Adrenal gland (tissue), 12 donors: ENCODE data around the gene LSM14A. TPM values are rescaled to one million over a fixed set of nuclear protein-coding genes. Genes with fewer than 3 reads are reported as not detected.

ENCODE experiments used
- DNase-seq, 7 donors: peaks; one replicate each; pipeline ENCODE4 v3.0.0-alpha.2; 2019 to 2020
- H3K27ac ChIP-seq, 5 donors: fragments of 200-600 bp; sonication (generic) in 4 of 5; 1 replicate in 3 of 5; 2 replicates in 2 of 5; pipeline versions ENCODE4 v1.5.1 to v1.8.0; 2016 to 2020; ENCODE audit warnings: mild to moderate bottlenecking in 1 of 5
- H3K27me3 ChIP-seq: fragments of 200-600 bp; 2 replicates; pipeline ENCODE4 v1.8.0; 2021
- H3K36me3 ChIP-seq, 2 donors: fragments of 200-600 bp; replicated peaks in 1 of 2; 1 replicate in 1 of 2; 2 replicates in 1 of 2; pipeline versions ENCODE4 v1.5.1 to v1.8.0; 2018 to 2022
- H3K4me1 ChIP-seq, 2 donors: fragments of 200-600 bp; replicated peaks in 1 of 2; 1 replicate in 1 of 2; 2 replicates in 1 of 2; pipeline versions ENCODE4 v1.5.1 to v1.8.0; 2018 to 2021
- H3K4me3 ChIP-seq, 4 donors: fragments of 200-600 bp; sonication (generic) in 3 of 4; one replicate each; pipeline ENCODE4 v1.5.1; 2016 to 2018
- H3K9me3 ChIP-seq, 3 donors: fragments of 200-600 bp; sonication (generic) in 1 of 3; replicated peaks in 1 of 3; 1 replicate in 2 of 3; 2 replicates in 1 of 3; pipeline versions ENCODE4 v1.5.1 to v1.8.0; 2016 to 2021
- POLR2A ChIP-seq, 2 donors: fragments of 450-650 bp; IDR thresholded peaks; one replicate each; pipeline ENCODE4 v1.6.1; 2017; ENCODE audit warnings: antibody characterized with exemption in 2 of 2, mild to moderate bottlenecking in 2 of 2, moderate library complexity in 1 of 2
- WGBS, 4 donors: extraction: QIAGEN DNeasy Blood & Tissue Kit in 2 of 4; methylation state at CpG; one replicate each; pipeline versions ENCODE4 v1.1.5 to v1.1.7; 2013 to 2017; 5-methylcytosine and 5-hydroxymethylcytosine counted together
- intact Hi-C, 2 donors: fragments of 100-400 bp; cut with DNase I; formaldehyde crosslinking; loops; one replicate each; pipeline versions ENCODE4 v1.14.1 to v1.15.0; 2022 to 2023
- polyA plus RNA-seq, 3 donors: library from polyadenylated mRNA; stranded (reverse); fragments of 200-250 nt in 2 of 3; fragments of 350-450 nt in 1 of 3; fragmentation: Illumina TruSeq in 1 of 3; extraction: RNeasy Lipid Tissue Mini Kit (QIAGEN cat#74804) in 1 of 3; gene quantifications; one replicate each; pipeline ENCODE4 v1.2.3, GENCODE V29; 2013 to 2014
- total RNA-seq, 9 donors: library from RNA; depleted of rRNA in 4 of 9; stranded (reverse); fragments of >200 nt in 4 of 9; fragments of 120-200 nt in 1 of 9; fragmentation: NEBNext Ultra II Directional in 1 of 9; extraction: Animal tissue kit (Norgen Biotek cat#: 25700) in 1 of 9; gene quantifications; one replicate each; pipeline versions ENCODE4 v1.1.0 to v1.2.4, GENCODE V29; 2013 to 2023
- TF ChIP-seq, protein P1 (sequence below), 6 experiments: fragments of 450-650 bp in 4 of 6; fragments of 200-600 bp in 2 of 6; sonication (generic) in 1 of 6; IDR thresholded peaks; 1 replicate in 5 of 6; 2 replicates in 1 of 6; pipeline versions ENCODE4 v1.5.1 to v1.8.0; 2016 to 2021; ENCODE audit warnings: antibody characterized with exemption in 6 of 6, mild to moderate bottlenecking in 2 of 6, moderate library complexity in 1 of 6
- donor health status: healthy with polysubstance abuse.
- donor health status: Bipolar disorder and iron deficiency.
- donor health status: DM: yes; HTN: yes; CAD: no.
- donor health status: DM: no; HTN: no; CAD: no.
- donor health status: DM: no; HTN: no; CAD: no.
- donor health status: DM: yes; HTN: yes; CAD: no.

LSM14A gene
- total and polyA plus RNA-seq, 12 donors: 44.5 to 130 (median 84.6) TPM

DNA sequence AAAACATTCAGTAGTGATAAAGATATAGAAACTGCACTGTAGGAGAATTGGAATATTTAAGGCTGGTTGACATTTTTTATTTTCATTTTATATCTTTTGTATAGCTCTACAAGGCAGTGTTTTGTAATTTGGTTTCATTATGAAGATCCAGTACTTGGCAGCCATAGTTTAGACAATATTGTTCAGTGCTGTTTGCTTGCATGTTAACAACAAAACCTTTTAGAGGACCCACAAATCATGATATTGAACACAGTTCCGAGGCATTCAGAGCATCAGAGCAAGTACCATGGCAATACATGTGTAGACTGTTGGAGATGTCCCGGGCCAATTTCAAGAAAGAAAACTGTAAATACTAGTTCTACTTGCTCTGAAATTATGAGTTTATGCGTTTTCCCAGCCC lies 56.5 kb downstream of the LSM14A start:
- H3K9me3 ChIP-seq: no peaks in the 10 kb centered on the region
- H3K27me3 ChIP-seq: no peaks in the 10 kb centered on the region
- H3K27ac ChIP-seq: peak overlapping the region in 1 of 5 donors; percentile 71
- DNase-seq: no peak
- peaks cover 24 to 43% of the 10 kb centered on the region in 2 donors for H3K4me1 ChIP-seq
- peaks cover 0 to 43% of the 10 kb centered on the region in 2 donors for H3K36me3 ChIP-seq
- TF ChIP-seq POLR2A (IDR thresholded peaks at IDR 0.05): no peak
- WGBS, 4 donors: 85 to 92% (median 90%) methylated on average over 3 of the region's 3 CpGs
- intact Hi-C loops: no loop called here
- H3K4me3 ChIP-seq: no peak overlapping the region

DNA sequence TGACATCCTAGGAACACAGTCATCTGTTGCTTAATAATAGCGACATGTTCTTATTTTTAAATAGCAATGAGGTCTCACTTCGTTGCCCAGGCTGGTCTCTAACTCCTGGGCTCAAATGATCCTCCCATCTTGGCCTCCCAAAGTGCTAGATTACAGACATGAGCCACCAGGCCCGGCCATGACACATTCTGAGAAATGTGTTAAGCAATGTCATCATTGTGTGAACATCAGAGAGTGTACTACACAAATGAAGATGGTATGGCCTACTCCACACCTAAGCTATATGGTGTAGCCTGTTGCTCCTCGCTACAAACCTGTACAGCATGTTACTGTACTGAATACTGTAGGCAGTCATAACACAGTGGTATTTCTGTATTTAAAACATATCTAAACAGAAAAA lies 57.4 kb downstream of the LSM14A start:
- no peak overlapping the region for H3K4me3 ChIP-seq
- no peaks in the 10 kb centered on the region for H3K27me3 ChIP-seq
- WGBS, 4 donors: 90 to 96% (median 92%) methylated on average over 4 of the region's 4 CpGs
- peaks cover 0 to 33% of the 10 kb centered on the region in 2 donors for H3K36me3 ChIP-seq
- intact Hi-C loops: no loop called here
- TF ChIP-seq, protein P1, sequence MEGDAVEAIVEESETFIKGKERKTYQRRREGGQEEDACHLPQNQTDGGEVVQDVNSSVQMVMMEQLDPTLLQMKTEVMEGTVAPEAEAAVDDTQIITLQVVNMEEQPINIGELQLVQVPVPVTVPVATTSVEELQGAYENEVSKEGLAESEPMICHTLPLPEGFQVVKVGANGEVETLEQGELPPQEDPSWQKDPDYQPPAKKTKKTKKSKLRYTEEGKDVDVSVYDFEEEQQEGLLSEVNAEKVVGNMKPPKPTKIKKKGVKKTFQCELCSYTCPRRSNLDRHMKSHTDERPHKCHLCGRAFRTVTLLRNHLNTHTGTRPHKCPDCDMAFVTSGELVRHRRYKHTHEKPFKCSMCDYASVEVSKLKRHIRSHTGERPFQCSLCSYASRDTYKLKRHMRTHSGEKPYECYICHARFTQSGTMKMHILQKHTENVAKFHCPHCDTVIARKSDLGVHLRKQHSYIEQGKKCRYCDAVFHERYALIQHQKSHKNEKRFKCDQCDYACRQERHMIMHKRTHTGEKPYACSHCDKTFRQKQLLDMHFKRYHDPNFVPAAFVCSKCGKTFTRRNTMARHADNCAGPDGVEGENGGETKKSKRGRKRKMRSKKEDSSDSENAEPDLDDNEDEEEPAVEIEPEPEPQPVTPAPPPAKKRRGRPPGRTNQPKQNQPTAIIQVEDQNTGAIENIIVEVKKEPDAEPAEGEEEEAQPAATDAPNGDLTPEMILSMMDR (IDR thresholded peaks at IDR 0.05): no peak
- TF ChIP-seq POLR2A (IDR thresholded peaks at IDR 0.05): no peak
- DNase-seq: no peak
- H3K27ac ChIP-seq: peak overlapping the region in 2 of 5 donors; percentile 28 to 71
- H3K4me1 ChIP-seq: peaks cover 24 to 49% of the 10 kb centered on the region in 2 donors
- no peaks in the 10 kb centered on the region for H3K9me3 ChIP-seq

DNA sequence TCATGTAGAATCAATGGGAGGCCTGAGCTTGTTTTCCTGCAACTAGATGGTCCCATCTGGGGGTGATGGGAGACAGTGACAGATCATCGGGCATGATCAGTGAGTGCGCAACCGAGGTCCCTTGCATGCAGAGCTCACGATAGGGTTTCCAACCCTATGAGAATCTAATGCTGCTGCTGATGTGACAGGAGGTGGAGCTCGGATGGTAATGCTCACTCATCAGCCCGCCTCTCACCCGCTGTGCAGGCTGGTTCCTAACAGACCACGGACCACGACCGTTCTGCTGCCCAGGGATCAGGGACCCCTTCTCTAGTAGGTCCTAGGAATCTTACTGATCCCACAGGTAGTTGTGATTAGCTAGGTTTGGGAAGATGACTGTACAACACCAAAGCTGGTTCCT lies 58.5 kb downstream of the LSM14A start:
- no peak overlapping the region for H3K4me3 ChIP-seq
- peaks cover 24 to 40% of the 10 kb centered on the region in 2 donors for H3K4me1 ChIP-seq
- H3K36me3 ChIP-seq: peaks cover 0 to 22% of the 10 kb centered on the region in 2 donors
- DNase-seq: no peak
- intact Hi-C loops: no loop called here
- H3K27ac ChIP-seq: no peak overlapping the region
- no peaks in the 10 kb centered on the region for H3K9me3 ChIP-seq
- no peaks in the 10 kb centered on the region for H3K27me3 ChIP-seq
- no peak for TF ChIP-seq POLR2A (IDR thresholded peaks at IDR 0.05)
- TF ChIP-seq, protein P1 (IDR thresholded peaks at IDR 0.05): no peak
- 92 to 95% (median 93%) methylated on average over 8 to 10 of the region's 10 CpGs for WGBS, 4 donors

DNA sequence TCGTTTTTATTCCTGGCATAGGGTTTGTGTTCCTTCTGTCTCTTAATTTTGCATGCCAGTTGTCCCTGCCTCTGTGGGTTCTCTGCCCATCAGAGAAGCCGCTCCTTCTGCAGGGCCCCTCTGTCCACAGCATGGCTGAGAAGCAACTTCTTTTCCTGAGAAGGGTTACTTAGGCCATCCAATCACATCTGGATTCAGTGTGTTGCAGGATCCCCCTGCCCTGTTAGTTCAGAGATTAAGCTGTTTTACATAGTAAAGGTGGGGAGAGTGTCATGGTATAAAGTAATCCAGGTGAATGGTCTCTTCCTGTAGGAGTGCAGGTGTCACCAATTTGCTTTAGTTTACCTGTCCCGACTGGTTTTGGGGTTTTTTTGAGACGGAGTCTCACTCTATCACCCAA lies 59.1 kb downstream of the LSM14A start:
- peaks cover 24 to 37% of the 10 kb centered on the region in 2 donors for H3K4me1 ChIP-seq
- peaks cover 0 to 18% of the 10 kb centered on the region in 2 donors for H3K36me3 ChIP-seq
- WGBS, 4 donors: 86 to 90% (median 88%) methylated on average over 4 of the region's 4 CpGs
- H3K4me3 ChIP-seq: no peak overlapping the region
- no peaks in the 10 kb centered on the region for H3K9me3 ChIP-seq
- H3K27ac ChIP-seq: peak overlapping the region in 1 of 5 donors; percentile 0
- TF ChIP-seq, protein P1 (IDR thresholded peaks at IDR 0.05): no peak
- TF ChIP-seq POLR2A (IDR thresholded peaks at IDR 0.05): no peak
- no peaks in the 10 kb centered on the region for H3K27me3 ChIP-seq
- intact Hi-C loops: no loop called here
- DNase-seq: no peak
